ENCODE data around the gene PLD6. TPM values are rescaled to one million over a fixed set of nuclear protein-coding genes. Genes with fewer than 3 reads are reported as not detected.

PLD6 gene
- total RNA-seq, 1 donor from 2014 or later, result 2.3 TPM

DNA sequence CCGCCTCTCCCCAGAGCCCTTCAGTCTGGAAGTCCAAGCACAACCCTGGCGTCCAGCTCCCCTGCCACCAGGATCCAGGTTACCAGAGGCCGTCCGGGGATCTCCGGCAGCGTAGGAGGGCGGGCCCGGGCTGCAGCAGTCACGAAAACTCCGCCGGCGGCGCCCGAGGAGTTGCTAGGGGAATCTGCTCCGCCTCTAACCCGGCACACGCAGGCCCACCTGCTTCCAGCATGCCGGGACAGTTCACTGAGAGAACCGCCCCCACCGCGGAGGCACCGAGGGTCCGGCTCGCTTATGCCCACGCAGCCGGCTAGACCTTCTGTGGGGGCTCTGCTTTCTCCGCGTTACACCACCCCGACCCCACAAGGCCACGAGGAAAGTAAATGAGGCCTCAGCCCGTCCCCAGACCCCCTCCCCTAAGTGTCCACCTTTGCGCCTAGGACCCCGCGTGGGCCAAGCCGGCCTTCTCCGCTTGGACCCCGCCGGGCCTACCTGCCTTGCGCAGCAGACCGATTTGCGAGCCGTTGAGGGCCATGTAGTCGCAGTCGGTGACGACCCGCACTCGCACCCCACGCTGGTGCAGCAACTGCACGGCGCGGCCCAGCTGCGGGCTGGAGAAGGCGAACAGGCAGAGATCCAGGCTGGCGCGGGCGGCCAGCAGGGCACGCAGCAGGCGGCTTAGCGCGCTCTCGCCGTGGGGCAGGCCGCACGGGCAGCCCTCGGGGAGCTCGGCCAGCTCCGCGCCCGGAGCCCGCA lies 587 bp downstream of the PLD6 start:
- no peak overlapping the region for H3K4me3 Mint-ChIP-seq
- TF ChIP-seq, protein P1, sequence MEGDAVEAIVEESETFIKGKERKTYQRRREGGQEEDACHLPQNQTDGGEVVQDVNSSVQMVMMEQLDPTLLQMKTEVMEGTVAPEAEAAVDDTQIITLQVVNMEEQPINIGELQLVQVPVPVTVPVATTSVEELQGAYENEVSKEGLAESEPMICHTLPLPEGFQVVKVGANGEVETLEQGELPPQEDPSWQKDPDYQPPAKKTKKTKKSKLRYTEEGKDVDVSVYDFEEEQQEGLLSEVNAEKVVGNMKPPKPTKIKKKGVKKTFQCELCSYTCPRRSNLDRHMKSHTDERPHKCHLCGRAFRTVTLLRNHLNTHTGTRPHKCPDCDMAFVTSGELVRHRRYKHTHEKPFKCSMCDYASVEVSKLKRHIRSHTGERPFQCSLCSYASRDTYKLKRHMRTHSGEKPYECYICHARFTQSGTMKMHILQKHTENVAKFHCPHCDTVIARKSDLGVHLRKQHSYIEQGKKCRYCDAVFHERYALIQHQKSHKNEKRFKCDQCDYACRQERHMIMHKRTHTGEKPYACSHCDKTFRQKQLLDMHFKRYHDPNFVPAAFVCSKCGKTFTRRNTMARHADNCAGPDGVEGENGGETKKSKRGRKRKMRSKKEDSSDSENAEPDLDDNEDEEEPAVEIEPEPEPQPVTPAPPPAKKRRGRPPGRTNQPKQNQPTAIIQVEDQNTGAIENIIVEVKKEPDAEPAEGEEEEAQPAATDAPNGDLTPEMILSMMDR (IDR thresholded peaks at IDR 0.05; ENCODE audit: unreplicated experiment), result no peak
- no peak for DNase-seq (ENCODE audit: low spot score in 2 of 2, unreplicated experiment in 2 of 2)
- H3K9me3 Mint-ChIP-seq, result no peaks in the 10 kb centered on the region
- peaks cover 2% of the 10 kb centered on the region for H3K36me3 Mint-ChIP-seq
- no peak overlapping the region for H3K27ac Mint-ChIP-seq
- peaks cover 12% of the 10 kb centered on the region for H3K4me1 Mint-ChIP-seq
- no peaks in the 10 kb centered on the region for H3K27me3 Mint-ChIP-seq (ENCODE audit: low read depth)

DNA sequence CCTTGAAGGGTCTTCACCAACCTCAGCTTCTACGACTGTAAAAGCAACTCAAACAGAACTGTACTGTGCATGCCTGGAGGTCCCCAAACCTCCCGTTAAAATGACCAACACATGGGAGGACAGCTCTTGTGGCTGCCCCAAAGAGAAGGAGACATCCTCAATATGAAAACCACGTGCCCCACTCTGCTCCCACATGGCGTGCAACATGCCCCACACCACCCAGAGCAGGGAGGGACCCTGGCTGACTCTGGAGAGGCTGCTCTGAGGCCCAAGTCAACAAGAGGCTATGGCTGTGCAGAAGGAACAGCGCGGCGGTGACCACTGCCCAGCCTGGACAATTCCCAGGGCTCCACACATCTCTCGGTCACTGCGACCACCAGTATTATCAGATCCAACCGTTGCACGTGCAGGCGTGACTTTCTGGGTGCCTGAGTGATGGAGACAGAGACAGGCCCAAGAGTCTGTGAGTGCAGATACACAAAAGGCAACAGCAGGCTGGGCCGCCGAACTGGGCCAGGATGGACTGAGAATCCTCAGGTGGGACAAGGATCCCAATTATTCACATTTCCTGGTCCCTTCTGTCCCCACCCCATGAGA lies 1.4 kb downstream of the PLD6 start:
- no peak for DNase-seq (ENCODE audit: low spot score in 2 of 2, unreplicated experiment in 2 of 2)
- Mint-ChIP-seq H3K27ac (no peak overlapping the region), H3K36me3 (peaks cover 2% of the 10 kb centered on the region), H3K4me3 (no peak overlapping the region), H3K27me3 (ENCODE audit: low read depth) (no peaks in the 10 kb centered on the region), H3K4me1 (peaks cover 20% of the 10 kb centered on the region), H3K9me3 (no peaks in the 10 kb centered on the region)
- TF ChIP-seq, protein P1 (IDR thresholded peaks at IDR 0.05; ENCODE audit: unreplicated experiment), result no peak

DNA sequence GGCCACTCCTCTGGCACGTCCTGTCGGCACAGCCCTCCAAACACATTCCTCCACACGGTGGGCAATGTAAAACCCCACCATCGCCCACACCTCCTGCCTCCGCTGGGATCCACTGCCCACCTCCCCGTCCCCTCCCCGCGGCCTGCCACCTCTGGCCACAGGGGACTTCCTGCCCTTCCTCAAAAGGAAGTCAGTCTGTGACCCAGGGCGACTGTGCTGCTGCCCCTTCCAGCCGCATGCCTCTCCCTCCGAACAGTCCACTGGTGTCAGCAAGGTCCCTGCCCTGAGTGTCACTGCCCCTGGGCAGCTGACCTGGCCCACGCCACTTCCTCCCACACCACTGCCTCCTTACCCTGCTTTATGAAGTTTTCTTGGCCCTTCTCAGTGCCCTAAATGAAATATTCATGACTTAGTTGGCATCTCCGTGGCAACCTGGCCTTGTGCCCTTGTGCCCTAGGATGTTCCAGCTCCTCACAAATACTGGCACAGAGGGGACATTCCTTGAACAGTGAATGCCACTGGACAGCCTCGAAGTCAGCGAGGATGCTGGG lies 2.0 kb downstream of the PLD6 start:
- H3K4me1 Mint-ChIP-seq, result peaks cover 20% of the 10 kb centered on the region
- H3K27me3 Mint-ChIP-seq (ENCODE audit: low read depth), result no peaks in the 10 kb centered on the region
- peak overlapping the region; percentile 7 for H3K27ac Mint-ChIP-seq
- DNase-seq (ENCODE audit: low spot score in 2 of 2, unreplicated experiment in 2 of 2), result no peak
- H3K9me3 Mint-ChIP-seq, result no peaks in the 10 kb centered on the region
- H3K4me3 Mint-ChIP-seq, result no peak overlapping the region
- TF ChIP-seq, protein P1 (IDR thresholded peaks at IDR 0.05; ENCODE audit: unreplicated experiment), result no peak
- H3K36me3 Mint-ChIP-seq, result peaks cover 2% of the 10 kb centered on the region

DNA sequence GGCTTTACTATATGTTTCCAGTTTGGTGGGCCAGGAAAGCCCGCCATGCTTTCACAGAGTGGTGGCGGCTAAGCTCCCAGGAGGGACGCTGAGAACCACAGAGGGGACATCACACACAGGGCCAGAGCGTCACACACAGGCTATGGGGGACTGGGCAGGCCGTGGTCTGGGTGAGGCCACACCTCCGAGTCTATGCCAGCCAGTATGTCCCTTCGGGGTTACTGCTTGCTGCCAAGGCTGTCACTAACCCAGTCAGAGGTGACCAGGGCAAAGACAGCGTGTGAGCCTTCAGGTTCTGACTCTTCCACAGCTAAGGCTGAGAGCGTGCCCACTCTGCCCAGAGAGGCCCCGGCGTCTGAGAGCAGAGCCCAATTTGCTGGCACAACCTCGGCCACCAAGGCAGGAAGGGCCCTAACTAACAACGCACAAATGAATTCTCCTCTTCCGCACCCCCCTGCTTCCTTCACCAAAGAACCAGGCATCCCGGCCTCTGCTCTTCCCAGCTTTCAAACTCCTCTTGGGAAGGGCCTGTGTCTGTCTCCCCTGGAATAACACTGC lies 2.9 kb downstream of the PLD6 start:
- H3K36me3 Mint-ChIP-seq, result no peaks in the 10 kb centered on the region
- TF ChIP-seq, protein P1 (IDR thresholded peaks at IDR 0.05; ENCODE audit: unreplicated experiment), result no peak
- no peak overlapping the region for H3K4me3 Mint-ChIP-seq
- H3K9me3 Mint-ChIP-seq, result no peaks in the 10 kb centered on the region
- no peak for DNase-seq (ENCODE audit: low spot score in 2 of 2, unreplicated experiment in 2 of 2)
- no peaks in the 10 kb centered on the region for H3K27me3 Mint-ChIP-seq (ENCODE audit: low read depth)
- no peak overlapping the region for H3K27ac Mint-ChIP-seq
- peaks cover 20% of the 10 kb centered on the region for H3K4me1 Mint-ChIP-seq

DNA sequence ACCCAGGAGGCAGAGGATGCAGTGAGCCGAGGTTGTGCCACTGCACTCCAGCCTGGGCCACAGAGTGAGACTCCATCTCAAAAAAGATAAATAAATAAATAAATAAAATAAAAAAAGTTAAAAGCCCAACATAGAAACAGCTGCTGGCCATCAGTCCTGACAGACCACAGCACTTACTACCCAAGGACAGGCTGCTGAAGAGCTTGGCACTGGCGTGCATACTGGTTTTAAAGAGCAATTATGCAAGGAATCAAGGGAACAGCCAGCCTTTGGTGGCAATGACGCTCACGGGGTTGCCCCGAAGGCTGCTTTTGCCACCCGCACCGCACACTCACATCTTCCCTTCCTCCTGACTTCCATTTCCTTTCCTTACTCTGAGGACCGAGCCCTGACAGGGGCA lies 4.2 kb downstream of the PLD6 start:
- no peaks in the 10 kb centered on the region for H3K9me3 Mint-ChIP-seq
- no peaks in the 10 kb centered on the region for H3K36me3 Mint-ChIP-seq
- TF ChIP-seq, protein P1 (IDR thresholded peaks at IDR 0.05; ENCODE audit: unreplicated experiment), result no peak
- DNase-seq (ENCODE audit: low spot score in 2 of 2, unreplicated experiment in 2 of 2), result no peak
- no peak overlapping the region for H3K27ac Mint-ChIP-seq
- H3K4me3 Mint-ChIP-seq, result no peak overlapping the region
- H3K4me1 Mint-ChIP-seq, result peaks cover 22% of the 10 kb centered on the region
- no peaks in the 10 kb centered on the region for H3K27me3 Mint-ChIP-seq (ENCODE audit: low read depth)

All from mesothelial cell of epicardium (in vitro differentiated cells).